CD14-positive monocyte (primary cell): ENCODE data around the gene AHSG. TPM values are rescaled to one million over a fixed set of nuclear protein-coding genes. Genes with fewer than 3 reads are reported as not detected.

Experiments
- DNase-seq, 3 donors: peaks; one replicate each; pipeline ENCODE4 v3.0.0-alpha.2; 2011 to 2022
- H2AFZ ChIP-seq: 2 replicates; pipeline ENCODE4 v1.6.0; 2012; ENCODE audit warnings: mild to moderate bottlenecking, low read depth, low read length, inconsistent platforms; ENCODE audit not compliant: insufficient read depth, poor library complexity, severe bottlenecking
- H3K27ac ChIP-seq, 2 donors: 1 replicate in 1 of 2; 2 replicates in 1 of 2; pipeline ENCODE4 v1.5.1; 2012 to 2013; ENCODE audit warnings: low read length in 2 of 2, control low read depth in 1 of 2, inconsistent platforms in 1 of 2, low read depth in 1 of 2, mild to moderate bottlenecking in 1 of 2
- H3K27me3 ChIP-seq, 2 donors: one replicate each; pipeline versions ENCODE4 v1.6.0 to v1.6.1; 2011 to 2013; ENCODE audit warnings: low read length in 2 of 2; ENCODE audit not compliant: control insufficient read depth in 2 of 2, insufficient read depth in 2 of 2
- H3K36me3 ChIP-seq, 2 donors: replicated peaks in 1 of 2; 1 replicate in 1 of 2; 2 replicates in 1 of 2; pipeline versions ENCODE4 v1.5.1 to v1.6.1; 2012 to 2013; ENCODE audit warnings: low read length in 2 of 2, control low read depth in 1 of 2, inconsistent platforms in 1 of 2, mild to moderate bottlenecking in 1 of 2; ENCODE audit not compliant: insufficient read depth in 2 of 2, control insufficient read depth in 1 of 2
- H3K4me1 ChIP-seq, 2 donors: 1 replicate in 1 of 2; 2 replicates in 1 of 2; pipeline versions ENCODE4 v1.5.1 to v1.6.1; 2012 to 2013; ENCODE audit warnings: low read length in 2 of 2, control low read depth in 1 of 2, inconsistent platforms in 1 of 2, mild to moderate bottlenecking in 1 of 2, moderate library complexity in 1 of 2; ENCODE audit not compliant: insufficient read depth in 2 of 2, control insufficient read depth in 1 of 2
- H3K4me2 ChIP-seq: replicated peaks from 2 replicates; pipeline ENCODE3; 2012; ENCODE audit warnings: low read length, moderate library complexity, mild to moderate bottlenecking; ENCODE audit not compliant: poor library complexity, severe bottlenecking; ENCODE audit errors: extremely low read depth
- H3K4me3 ChIP-seq, 3 experiments: fragments of 200-600 bp in 1 of 3; sonication (generic) in 1 of 3; replicated peaks in 1 of 3; 1 replicate in 2 of 3; 2 replicates in 1 of 3; pipeline ENCODE4 v1.5.1; 2011 to 2013; ENCODE audit warnings: low read length in 3 of 3, mild to moderate bottlenecking in 3 of 3, control low read depth in 2 of 3, low read depth in 2 of 3, inconsistent platforms in 1 of 3, moderate library complexity in 1 of 3
- H3K79me2 ChIP-seq: 2 replicates; pipeline ENCODE4 v1.6.0; 2012; ENCODE audit warnings: mild to moderate bottlenecking, control low read depth, inconsistent platforms, low read length, moderate library complexity; ENCODE audit not compliant: insufficient read depth
- H3K9ac ChIP-seq: 2 replicates; pipeline ENCODE4 v1.6.0; 2017; ENCODE audit warnings: low read length, mild to moderate bottlenecking; ENCODE audit not compliant: insufficient read depth, poor library complexity, severe bottlenecking
- H3K9me3 ChIP-seq, 2 donors: replicated peaks in 1 of 2; 1 replicate in 1 of 2; 2 replicates in 1 of 2; pipeline versions ENCODE4 v1.5.1 to v1.6.1; 2012 to 2013; ENCODE audit warnings: low read length in 2 of 2, control low read depth in 1 of 2; ENCODE audit not compliant: control insufficient read depth in 1 of 2, insufficient read depth in 1 of 2
- H4K20me1 ChIP-seq: 2 replicates; pipeline ENCODE4 v1.6.0; 2012; ENCODE audit warnings: mild to moderate bottlenecking, low read length, control low read depth, moderate library complexity; ENCODE audit not compliant: insufficient read depth
- H3K27ac Mint-ChIP-seq, 7 donors: one replicate each; pipeline ENCODE4 v1.8.0; 2020; ENCODE audit warnings: mild to moderate bottlenecking in 7 of 7, mixed read lengths in 7 of 7, moderate library complexity in 6 of 7, inconsistent platforms in 2 of 7
- H3K27me3 Mint-ChIP-seq, 3 donors: one replicate each; pipeline ENCODE4 v1.8.0; 2021 to 2022; ENCODE audit warnings: low read depth in 3 of 3, mild to moderate bottlenecking in 3 of 3, mixed read lengths in 3 of 3, moderate library complexity in 3 of 3, inconsistent platforms in 1 of 3
- H3K36me3 Mint-ChIP-seq, 2 donors: one replicate each; pipeline ENCODE4 v1.8.0; 2020; ENCODE audit warnings: mixed read lengths in 2 of 2, inconsistent platforms in 1 of 2, mild to moderate bottlenecking in 1 of 2
- H3K4me1 Mint-ChIP-seq: one replicate; pipeline ENCODE4 v1.8.0; 2020; ENCODE audit warnings: mild to moderate bottlenecking, mixed read lengths
- H3K4me3 Mint-ChIP-seq, 2 donors: one replicate each; pipeline ENCODE4 v1.8.0; 2020; ENCODE audit warnings: mild to moderate bottlenecking in 2 of 2, mixed read lengths in 2 of 2, moderate library complexity in 1 of 2
- H3K9me3 Mint-ChIP-seq, 7 donors: one replicate each; pipeline ENCODE4 v1.8.0; 2020 to 2022; ENCODE audit warnings: mixed read lengths in 7 of 7, mild to moderate bottlenecking in 6 of 7, moderate library complexity in 6 of 7, inconsistent platforms in 2 of 7
- CTCF ChIP-seq: fragments of 200-600 bp; IDR thresholded peaks from one replicate; pipeline ENCODE4 v1.8.0; 2022; ENCODE audit warnings: antibody characterized with exemption, mild to moderate bottlenecking
- WGBS: methylation state at CpG from one replicate; pipeline ENCODE4 v1.1.5; 2013; ENCODE audit warnings: missing lambda C conversion rate; ENCODE audit not compliant: insufficient coverage; 5-methylcytosine and 5-hydroxymethylcytosine counted together
- intact Hi-C, 2 donors: fragments of 100-400 bp; cut with micrococcal nuclease; formaldehyde crosslinking; loops; one replicate each; pipeline versions ENCODE4 v1.15.0 to v1.15.1; 2023
- polyA plus RNA-seq, 3 donors: library from polyadenylated mRNA; depleted of rRNA in 1 of 3; unstranded in 2 of 3; stranded (reverse) in 1 of 3; fragments of 300-500 nt in 2 of 3; fragments of >200 nt in 1 of 3; fragmentation: Illumina TruSeq in 2 of 3; gene quantifications; 1 replicate in 2 of 3; 2 replicates in 1 of 3; pipeline ENCODE4 v1.2.3, GENCODE V29; 2012 to 2021

The AHSG gene
- polyA plus RNA-seq, 3 donors: not detected

GRCh38 chr3:186663361-186664118, 50.7 kb downstream of the AHSG start:
- Mint-ChIP-seq H3K9me3 (peaks cover 0 to 4% (median 0%) of the 10 kb centered on the region in 7 donors), H3K36me3 (no peaks in the 10 kb centered on the region), H3K27ac (peak overlapping the region in 1 of 7 donors; percentile 47), H3K4me3 (no peak overlapping the region), H3K4me1 (peaks cover 5% of the 10 kb centered on the region), H3K27me3 (peaks cover 14 to 27% (median 22%) of the 10 kb centered on the region in 3 donors)
- no peak overlapping the region for H3K4me3 ChIP-seq
- H2AFZ ChIP-seq: no peak overlapping the region
- no peaks in the 10 kb centered on the region for H3K9me3 ChIP-seq
- no peaks in the 10 kb centered on the region for H3K4me1 ChIP-seq
- no peak for DNase-seq
- H3K27me3 ChIP-seq: peaks cover 2 to 7% of the 10 kb centered on the region in 2 donors
- no peaks in the 10 kb centered on the region for H4K20me1 ChIP-seq
- H3K79me2 ChIP-seq: no peaks in the 10 kb centered on the region
- H3K36me3 ChIP-seq: no peaks in the 10 kb centered on the region
- intact Hi-C loops: no loop called here
- no peak overlapping the region for H3K27ac ChIP-seq
- 62% methylated on average over 7 of the region's 7 CpGs for WGBS
- TF ChIP-seq CTCF: no peak
- no peak overlapping the region for H3K9ac ChIP-seq
- no peak overlapping the region for H3K4me2 ChIP-seq

GRCh38 chr3:186664119-186664495, 51.2 kb downstream of the AHSG start:
- Mint-ChIP-seq H3K4me3 (no peak overlapping the region), H3K27me3 (peaks cover 12 to 23% (median 20%) of the 10 kb centered on the region in 3 donors), H3K4me1 (peaks cover 5% of the 10 kb centered on the region), H3K9me3 (peaks cover 0 to 4% (median 0%) of the 10 kb centered on the region in 7 donors), H3K36me3 (no peaks in the 10 kb centered on the region), H3K27ac (peak overlapping the region in 1 of 7 donors; percentile 47)
- no peaks in the 10 kb centered on the region for H3K4me1 ChIP-seq
- H3K4me2 ChIP-seq: no peak overlapping the region
- intact Hi-C loops: no loop called here
- H3K79me2 ChIP-seq: no peaks in the 10 kb centered on the region
- H3K27ac ChIP-seq: no peak overlapping the region
- peaks cover 2 to 7% of the 10 kb centered on the region in 2 donors for H3K27me3 ChIP-seq
- H3K36me3 ChIP-seq: no peaks in the 10 kb centered on the region
- H3K9me3 ChIP-seq: no peaks in the 10 kb centered on the region
- DNase-seq: no peak
- H2AFZ ChIP-seq: no peak overlapping the region
- no peaks in the 10 kb centered on the region for H4K20me1 ChIP-seq
- H3K9ac ChIP-seq: no peak overlapping the region
- H3K4me3 ChIP-seq: no peak overlapping the region
- no peak for TF ChIP-seq CTCF
